SH-SY5Y (cell line): Measurements from ENCODE around the gene ARF1.

Experiments
- GATA2 ChIP-seq: IDR thresholded peaks from 2 replicates; pipeline ENCODE4 v1.6.1; 2011; ENCODE audit warnings: mild to moderate bottlenecking, low read depth, low read length
- GATA3 ChIP-seq: IDR thresholded peaks from 2 replicates; pipeline ENCODE4 v1.6.1; 2011; ENCODE audit warnings: low read depth, mild to moderate bottlenecking, low read length, moderate library complexity

DNA sequence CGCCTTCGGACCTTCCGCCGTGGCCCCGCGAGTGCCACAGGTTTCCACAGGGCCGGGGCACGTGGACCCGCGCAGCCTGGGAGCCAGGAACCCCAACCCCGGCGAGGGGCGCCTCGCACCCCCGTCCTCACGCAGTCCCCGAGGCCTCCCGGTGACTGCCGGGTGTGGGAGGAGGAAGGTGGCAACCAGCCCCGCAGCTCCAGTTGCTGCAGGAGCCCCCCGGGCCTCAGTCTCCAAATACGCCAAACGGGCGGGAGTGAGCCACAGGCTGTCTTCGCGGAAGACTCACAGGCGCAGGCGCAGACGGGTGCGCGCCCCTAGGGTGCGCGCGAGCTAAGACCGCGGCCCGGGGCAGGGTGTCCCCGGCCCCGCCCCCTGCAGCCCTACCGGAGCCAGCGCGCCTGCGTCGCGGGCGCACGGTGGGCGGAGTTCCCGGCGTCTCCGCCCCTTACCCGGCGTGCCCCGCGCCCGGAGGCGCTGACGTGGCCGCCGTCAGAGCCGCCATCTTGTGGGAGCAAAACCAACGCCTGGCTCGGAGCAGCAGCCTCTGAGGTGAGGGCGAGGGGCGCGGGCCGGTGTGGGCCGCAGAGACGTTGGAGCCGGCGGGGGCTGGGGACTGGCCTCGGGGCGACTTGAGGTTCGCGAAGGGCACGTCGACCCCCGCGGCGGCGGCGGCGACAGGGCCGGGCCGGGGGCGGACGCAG is at the start of gene ARF1:
- no peak for TF ChIP-seq GATA3
- peak; percentile 47; the same call in 1 of the 2 replicates for TF ChIP-seq GATA2
